NB4 (cell line): ENCODE measurements around the gene CYB5R3.

Source experiments
- MYC ChIP-seq: IDR thresholded peaks from 2 replicates; pipeline ENCODE4 v1.6.1; 2011; ENCODE audit warnings: low read depth, low read length
- TF ChIP-seq, protein P1 (sequence below): IDR thresholded peaks from one replicate; pipeline ENCODE4 v1.5.1; 2012; ENCODE audit warnings: low read depth, low read length

DNA sequence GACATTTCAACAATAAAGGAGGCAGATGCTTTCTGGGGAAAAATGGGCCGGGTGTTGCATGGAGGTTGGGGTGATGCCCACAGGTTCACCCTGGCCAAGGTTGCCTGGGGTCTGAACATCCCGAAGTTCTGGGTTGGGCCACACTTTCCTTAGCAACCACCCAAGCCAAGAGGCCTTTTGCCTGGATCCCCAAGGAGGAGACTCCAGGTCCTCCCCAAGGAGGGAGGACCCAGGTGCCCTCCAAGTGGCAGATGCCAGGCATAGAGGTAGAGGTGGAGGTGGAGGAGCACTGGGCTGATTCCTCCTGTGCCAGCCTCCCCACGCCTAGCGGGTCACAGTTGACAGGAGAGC is 1.2 kb downstream of the CYB5R3 start:
- TF ChIP-seq, protein P1, sequence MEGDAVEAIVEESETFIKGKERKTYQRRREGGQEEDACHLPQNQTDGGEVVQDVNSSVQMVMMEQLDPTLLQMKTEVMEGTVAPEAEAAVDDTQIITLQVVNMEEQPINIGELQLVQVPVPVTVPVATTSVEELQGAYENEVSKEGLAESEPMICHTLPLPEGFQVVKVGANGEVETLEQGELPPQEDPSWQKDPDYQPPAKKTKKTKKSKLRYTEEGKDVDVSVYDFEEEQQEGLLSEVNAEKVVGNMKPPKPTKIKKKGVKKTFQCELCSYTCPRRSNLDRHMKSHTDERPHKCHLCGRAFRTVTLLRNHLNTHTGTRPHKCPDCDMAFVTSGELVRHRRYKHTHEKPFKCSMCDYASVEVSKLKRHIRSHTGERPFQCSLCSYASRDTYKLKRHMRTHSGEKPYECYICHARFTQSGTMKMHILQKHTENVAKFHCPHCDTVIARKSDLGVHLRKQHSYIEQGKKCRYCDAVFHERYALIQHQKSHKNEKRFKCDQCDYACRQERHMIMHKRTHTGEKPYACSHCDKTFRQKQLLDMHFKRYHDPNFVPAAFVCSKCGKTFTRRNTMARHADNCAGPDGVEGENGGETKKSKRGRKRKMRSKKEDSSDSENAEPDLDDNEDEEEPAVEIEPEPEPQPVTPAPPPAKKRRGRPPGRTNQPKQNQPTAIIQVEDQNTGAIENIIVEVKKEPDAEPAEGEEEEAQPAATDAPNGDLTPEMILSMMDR, result no peak
- TF ChIP-seq MYC, result no peak
